Gastroesophageal sphincter (tissue), 2 donors: ENCODE measurements around the gene MCRIP2.

Experiments
- EP300 ChIP-seq: sonication (generic); formaldehyde crosslinking; IDR thresholded peaks from one replicate; pipeline ENCODE4 v1.6.1; 2017; ENCODE audit warnings: antibody characterized with exemption, mild to moderate bottlenecking
- POLR2A ChIP-seq, 2 donors: fragments of 450-650 bp; IDR thresholded peaks; one replicate each; pipeline ENCODE4 v1.6.1; 2017; ENCODE audit warnings: antibody characterized with exemption in 2 of 2, mild to moderate bottlenecking in 2 of 2, moderate library complexity in 1 of 2

DNA sequence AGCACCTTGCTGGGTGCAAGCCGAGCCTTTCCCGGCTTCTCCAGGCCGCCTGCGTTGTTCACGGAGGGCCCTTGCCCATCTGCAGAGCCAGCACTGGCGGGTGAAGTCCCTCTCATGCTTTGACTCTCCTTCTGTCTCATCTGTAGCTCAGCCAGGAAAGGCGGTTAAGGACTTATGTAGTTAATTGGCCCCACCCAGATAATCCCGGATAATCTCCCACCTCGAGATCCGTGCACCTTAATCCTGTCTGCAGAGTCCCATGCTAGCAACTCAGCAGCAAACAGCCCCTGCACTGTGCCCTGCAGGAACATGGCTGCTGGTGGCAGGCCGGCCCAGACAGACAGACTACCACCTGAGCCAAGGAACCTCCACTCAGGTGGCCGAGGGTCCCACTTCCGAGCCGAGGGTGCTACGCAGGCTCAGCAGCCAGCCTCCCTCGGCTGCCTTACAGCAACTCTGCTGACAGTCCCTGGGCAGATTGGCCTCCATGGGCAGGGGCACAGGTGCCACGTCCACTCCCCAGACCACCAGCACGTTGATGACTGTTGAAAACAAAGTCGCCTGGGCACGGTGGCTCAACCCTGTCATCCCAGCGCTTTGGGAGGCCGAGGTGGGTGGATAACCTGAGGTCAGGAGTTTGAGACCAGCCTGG lies 34.8 kb upstream of the MCRIP2 start:
- no peak for TF ChIP-seq POLR2A (IDR thresholded peaks at IDR 0.05)
- TF ChIP-seq EP300 = no peak
